H54 (cell line): Measurements from ENCODE around the gene CREB3L1.

Experiments used
- DNase-seq: peaks from one replicate; pipeline ENCODE4 v3.0.0; 2011; ENCODE audit warnings: low spot score, mixed read lengths; ENCODE audit not compliant: insufficient read length
- FAIRE-seq: peaks from 3 replicates; lab custom pipeline; 2011; peaks lifted over from hg19 to GRCh38; lab: Jason Lieb, UNC
- POLR2A ChIP-seq: IDR thresholded peaks from 2 replicates; pipeline ENCODE4 v1.6.1; 2011; ENCODE audit warnings: low read depth, mild to moderate bottlenecking, low read length

Gene CREB3L1

GRCh38 chr11:46327829-46328228 is 50.4 kb downstream of the CREB3L1 start:
- FAIRE-seq: no peak
- TF ChIP-seq POLR2A: no peak
- no peak for DNase-seq

- DNase-seq: no peak
- FAIRE-seq: no peak
- TF ChIP-seq POLR2A: no peak
Measured at GRCh38 chr11:46330154-46330553, 52.7 kb downstream of the CREB3L1 start.

GRCh38 chr11:46330563-46331281 is 53.3 kb downstream of the CREB3L1 start:
- TF ChIP-seq POLR2A: no peak
- DNase-seq (no peak), FAIRE-seq (no peak)

- DNase-seq (no peak), FAIRE-seq (no peak)
- no peak for TF ChIP-seq POLR2A
Measured at GRCh38 chr11:46331282-46331984, 54.0 kb downstream of the CREB3L1 start.

GRCh38 chr11:46332093-46332567 is 54.7 kb downstream of the CREB3L1 start:
- FAIRE-seq (no peak), DNase-seq (no peak)
- TF ChIP-seq POLR2A: no peak

- FAIRE-seq: no peak
- DNase-seq: no peak
- no peak for TF ChIP-seq POLR2A
Measured at GRCh38 chr11:46332568-46333393, 55.3 kb downstream of the CREB3L1 start.

GRCh38 chr11:46333394-46333947 is 56.0 kb downstream of the CREB3L1 start:
- FAIRE-seq: no peak
- DNase-seq: no peak
- TF ChIP-seq POLR2A: no peak

- DNase-seq (no peak), FAIRE-seq (no peak)
- no peak for TF ChIP-seq POLR2A
Measured at GRCh38 chr11:46334211-46334610, 56.7 kb downstream of the CREB3L1 start.

- FAIRE-seq: no peak
- no peak for DNase-seq
Measured at GRCh38 chr11:46335271-46335670, 57.8 kb downstream of the CREB3L1 start.

GRCh38 chr11:46335890-46336562 is 58.6 kb downstream of the CREB3L1 start:
- FAIRE-seq: no peak
- DNase-seq: peak; percentile 75
- TF ChIP-seq POLR2A: no peak

More at GRCh38 chr11:46335271-46335670, 57.8 kb downstream of the CREB3L1 start:
- TF ChIP-seq POLR2A: no peak

- FAIRE-seq: no peak
- DNase-seq: no peak
- TF ChIP-seq POLR2A: no peak
Measured at GRCh38 chr11:46336563-46337180, 59.2 kb downstream of the CREB3L1 start.

GRCh38 chr11:46337626-46338345 is 60.3 kb downstream of the CREB3L1 start:
- no peak for DNase-seq
- no peak for FAIRE-seq
- no peak for TF ChIP-seq POLR2A
